Gastroesophageal sphincter (tissue), 3 donors: ENCODE data around the gene P3H3.

Experiments
- CTCF ChIP-seq, 4 experiments: fragments of 200-600 bp in 2 of 4; fragments of 450-650 bp in 2 of 4; sonication (generic) in 1 of 4; IDR thresholded peaks; one replicate each; pipeline ENCODE4 v1.5.1; 2017 to 2019; ENCODE audit warnings: antibody characterized with exemption in 4 of 4, mild to moderate bottlenecking in 2 of 4, moderate library complexity in 2 of 4
- EP300 ChIP-seq: sonication (generic); formaldehyde crosslinking; IDR thresholded peaks from one replicate; pipeline ENCODE4 v1.6.1; 2017; ENCODE audit warnings: antibody characterized with exemption, mild to moderate bottlenecking

GRCh38 chr12:6792522-6793201 is 35.5 kb upstream of the P3H3 start:
- TF ChIP-seq EP300: no peak
- TF ChIP-seq CTCF (IDR thresholded peaks at IDR 0.05): no peak
